HG03354 (cell line): Measurements from ENCODE around the gene SMYD3.
A peak's percentile ranks its signal among the peaks of the same experiment; 100 is the strongest.
"Not testable (repeated sequence)": the region's sequence is repeated elsewhere in the genome, so short reads cannot be mapped to it uniquely, and the experiment has no call there.

ENCODE experiments used
- ATAC-seq: cut with Tn5 transposase; IDR thresholded peaks from one replicate; pipeline ENCODE4 v1.9.1; 2021; ENCODE audit warnings: mild to moderate bottlenecking; ENCODE audit not compliant: unreplicated experiment, poor library complexity, severe bottlenecking

Gene SMYD3

GRCh38 chr1:245991266-245991665 lies 515.8 kb downstream of the SMYD3 start:
- no peak for ATAC-seq

GRCh38 chr1:245990315-245991022 lies 516.6 kb downstream of the SMYD3 start:
- peak; percentile 78 for ATAC-seq

GRCh38 chr1:245988393-245989078 lies 518.5 kb downstream of the SMYD3 start:
- no peak for ATAC-seq

- no peak for ATAC-seq
Observed at GRCh38 chr1:245987997-245988392, 519.1 kb downstream of the SMYD3 start.

GRCh38 chr1:245987577-245987976 lies 519.5 kb downstream of the SMYD3 start:
- ATAC-seq, result no peak

- no peak for ATAC-seq
Observed at GRCh38 chr1:245987219-245987545, 519.9 kb downstream of the SMYD3 start.

- no peak for ATAC-seq
Observed at GRCh38 chr1:245986404-245987218, 520.5 kb downstream of the SMYD3 start.

- no peak for ATAC-seq
Observed at GRCh38 chr1:245984390-245985155, 522.5 kb downstream of the SMYD3 start.

GRCh38 chr1:245983294-245983967 lies 523.6 kb downstream of the SMYD3 start:
- no peak for ATAC-seq

GRCh38 chr1:245979589-245979988 lies 527.5 kb downstream of the SMYD3 start:
- ATAC-seq, result no peak

GRCh38 chr1:245978915-245979314 lies 528.2 kb downstream of the SMYD3 start:
- ATAC-seq, result no peak

- ATAC-seq, result no peak
Observed at GRCh38 chr1:245972476-245972875, 534.6 kb downstream of the SMYD3 start.

- ATAC-seq, result no peak
Observed at GRCh38 chr1:245971711-245972085, 535.4 kb downstream of the SMYD3 start.

- ATAC-seq, result not testable (repeated sequence)
Observed at GRCh38 chr1:245971076-245971710, 535.9 kb downstream of the SMYD3 start.

- no peak for ATAC-seq
Observed at GRCh38 chr1:245969283-245969682, 537.8 kb downstream of the SMYD3 start.

- ATAC-seq, result no peak
Observed at GRCh38 chr1:245968775-245969174, 538.3 kb downstream of the SMYD3 start.

GRCh38 chr1:245965398-245965797 lies 541.7 kb downstream of the SMYD3 start:
- no peak for ATAC-seq

GRCh38 chr1:245963649-245964048 lies 543.4 kb downstream of the SMYD3 start:
- no peak for ATAC-seq

GRCh38 chr1:245962453-245962852 lies 544.6 kb downstream of the SMYD3 start:
- no peak for ATAC-seq
